ENCODE measurements around the gene ZNF768. TPM values are rescaled to one million over a fixed set of nuclear protein-coding genes. Genes with fewer than 3 reads are reported as not detected.
"Not testable (repeated sequence)": the region's sequence is repeated elsewhere in the genome, so short reads cannot be mapped to it uniquely, and the experiment has no call there.

ZNF768 gene
- total and polyA plus RNA-seq, 12 donors = 8.7 to 103 (median 30.9) TPM

GRCh38 chr16:30484887-30485286 lies 41.5 kb downstream of the ZNF768 start:
- Histone ChIP-seq H3K27ac (no peak overlapping the region), H3K4me3 (no peak overlapping the region), H3K27me3 (no peaks in the 10 kb centered on the region), H3K9me3 (replicated peaks in 1 of 3) (no peaks in the 10 kb centered on the region), H3K4me1 (replicated peaks in 1 of 2) (no peaks in the 10 kb centered on the region), H3K36me3 (replicated peaks in 1 of 2) (no peaks in the 10 kb centered on the region)
- DNase-seq = no peak
- intact Hi-C loops (cut with DNase I) = no loop called here
- TF ChIP-seq, protein P1, sequence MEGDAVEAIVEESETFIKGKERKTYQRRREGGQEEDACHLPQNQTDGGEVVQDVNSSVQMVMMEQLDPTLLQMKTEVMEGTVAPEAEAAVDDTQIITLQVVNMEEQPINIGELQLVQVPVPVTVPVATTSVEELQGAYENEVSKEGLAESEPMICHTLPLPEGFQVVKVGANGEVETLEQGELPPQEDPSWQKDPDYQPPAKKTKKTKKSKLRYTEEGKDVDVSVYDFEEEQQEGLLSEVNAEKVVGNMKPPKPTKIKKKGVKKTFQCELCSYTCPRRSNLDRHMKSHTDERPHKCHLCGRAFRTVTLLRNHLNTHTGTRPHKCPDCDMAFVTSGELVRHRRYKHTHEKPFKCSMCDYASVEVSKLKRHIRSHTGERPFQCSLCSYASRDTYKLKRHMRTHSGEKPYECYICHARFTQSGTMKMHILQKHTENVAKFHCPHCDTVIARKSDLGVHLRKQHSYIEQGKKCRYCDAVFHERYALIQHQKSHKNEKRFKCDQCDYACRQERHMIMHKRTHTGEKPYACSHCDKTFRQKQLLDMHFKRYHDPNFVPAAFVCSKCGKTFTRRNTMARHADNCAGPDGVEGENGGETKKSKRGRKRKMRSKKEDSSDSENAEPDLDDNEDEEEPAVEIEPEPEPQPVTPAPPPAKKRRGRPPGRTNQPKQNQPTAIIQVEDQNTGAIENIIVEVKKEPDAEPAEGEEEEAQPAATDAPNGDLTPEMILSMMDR (IDR thresholded peaks at IDR 0.05) = no peak
- TF ChIP-seq POLR2A (IDR thresholded peaks at IDR 0.05) = no peak

GRCh38 chr16:30482366-30482765 lies 44.0 kb downstream of the ZNF768 start:
- Histone ChIP-seq H3K27me3 (no peaks in the 10 kb centered on the region), H3K27ac (no peak overlapping the region), H3K4me3 (no peak overlapping the region), H3K36me3 (replicated peaks in 1 of 2) (no peaks in the 10 kb centered on the region), H3K9me3 (replicated peaks in 1 of 3) (no peaks in the 10 kb centered on the region), H3K4me1 (replicated peaks in 1 of 2) (no peaks in the 10 kb centered on the region)
- intact Hi-C loops (cut with DNase I) = no loop called here
- TF ChIP-seq POLR2A (IDR thresholded peaks at IDR 0.05) = no peak
- TF ChIP-seq, protein P1 (IDR thresholded peaks at IDR 0.05) = no peak
- WGBS, 4 donors = 88 to 95% (median 90%) methylated on average over 3 of the region's 3 CpGs
- no peak for DNase-seq

DNA sequence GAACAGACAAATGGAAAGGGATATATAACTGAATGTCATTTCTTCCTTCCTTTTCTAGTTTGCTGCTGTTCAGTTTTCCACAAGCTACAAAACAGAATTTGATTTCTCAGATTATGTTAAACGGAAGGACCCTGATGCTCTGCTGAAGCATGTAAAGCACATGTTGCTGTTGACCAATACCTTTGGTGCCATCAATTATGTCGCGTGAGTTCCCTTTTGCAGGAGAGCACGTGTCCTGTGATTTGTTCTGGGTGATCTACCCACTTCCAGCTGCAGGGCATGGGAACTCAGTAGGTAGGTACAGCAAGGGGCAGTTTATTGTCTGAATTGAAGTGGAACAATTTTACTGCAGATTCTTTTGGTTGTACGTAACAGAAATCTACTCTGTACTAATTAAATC lies 45.0 kb downstream of the ZNF768 start:
- TF ChIP-seq, protein P1 (IDR thresholded peaks at IDR 0.05) = no peak
- no peak for TF ChIP-seq POLR2A (IDR thresholded peaks at IDR 0.05)
- Histone ChIP-seq H3K27ac (no peak overlapping the region), H3K27me3 (no peaks in the 10 kb centered on the region), H3K36me3 (replicated peaks in 1 of 2) (no peaks in the 10 kb centered on the region), H3K9me3 (replicated peaks in 1 of 3) (no peaks in the 10 kb centered on the region), H3K4me3 (no peak overlapping the region), H3K4me1 (replicated peaks in 1 of 2) (no peaks in the 10 kb centered on the region)
- no peak for DNase-seq
- intact Hi-C loops (cut with DNase I) = no loop called here
- 69 to 78% (median 74%) methylated on average over 5 of the region's 5 CpGs for WGBS, 4 donors

GRCh38 chr16:30478766-30479478 lies 47.4 kb downstream of the ZNF768 start:
- Histone ChIP-seq H3K9me3 (replicated peaks in 1 of 3) (no peaks in the 10 kb centered on the region), H3K36me3 (replicated peaks in 1 of 2) (no peaks in the 10 kb centered on the region), H3K27ac (no peak overlapping the region), H3K27me3 (peaks cover 1% of the 10 kb centered on the region), H3K4me3 (no peak overlapping the region), H3K4me1 (replicated peaks in 1 of 2) (no peaks in the 10 kb centered on the region)
- WGBS, 4 donors = 80 to 90% (median 83%) methylated on average over 10 to 12 of the region's 12 CpGs
- no peak for DNase-seq
- intact Hi-C loops (cut with DNase I) = no loop called here
- no peak for TF ChIP-seq POLR2A (IDR thresholded peaks at IDR 0.05)
- TF ChIP-seq, protein P1 (IDR thresholded peaks at IDR 0.05) = no peak

- H3K27me3 ChIP-seq; intact Hi-C loops (cut with DNase I); H3K4me3 ChIP-seq; DNase-seq; H3K36me3 ChIP-seq (replicated peaks in 1 of 2); H3K9me3 ChIP-seq (replicated peaks in 1 of 3); H3K4me1 ChIP-seq (replicated peaks in 1 of 2); H3K27ac ChIP-seq: not testable (repeated sequence)
- 82 to 86% (median 83%) methylated on average over 3 of the region's 3 CpGs for WGBS, 4 donors
These were observed 48.6 kb downstream of the ZNF768 start for GRCh38 chr16:30477773-30478172.

All from adrenal gland (tissue), 12 donors.